Stomach (tissue), 4 donors: ENCODE data around the gene LDLRAD3.

ENCODE experiments used
- POLR2A ChIP-seq, 4 donors: fragments of 450-650 bp; IDR thresholded peaks; one replicate each; pipeline ENCODE4 v1.6.1; 2016; ENCODE audit warnings: antibody characterized with exemption in 4 of 4, control low read depth in 2 of 4, mild to moderate bottlenecking in 1 of 4, moderate library complexity in 1 of 4
- POLR2AphosphoS5 ChIP-seq, 3 donors: sonication (generic); formaldehyde crosslinking; IDR thresholded peaks; one replicate each; pipeline ENCODE4 v1.6.1; 2016; ENCODE audit warnings: antibody characterized with exemption in 3 of 3
- TF ChIP-seq, protein P1 (sequence below), 7 experiments: fragments of 450-650 bp in 4 of 7; fragments of 200-600 bp in 3 of 7; sonication (generic) in 3 of 7; IDR thresholded peaks; one replicate each; pipeline ENCODE4 v1.5.1; 2016 to 2019; ENCODE audit warnings: antibody characterized with exemption in 7 of 7, control low read depth in 2 of 7, mild to moderate bottlenecking in 1 of 7

DNA sequence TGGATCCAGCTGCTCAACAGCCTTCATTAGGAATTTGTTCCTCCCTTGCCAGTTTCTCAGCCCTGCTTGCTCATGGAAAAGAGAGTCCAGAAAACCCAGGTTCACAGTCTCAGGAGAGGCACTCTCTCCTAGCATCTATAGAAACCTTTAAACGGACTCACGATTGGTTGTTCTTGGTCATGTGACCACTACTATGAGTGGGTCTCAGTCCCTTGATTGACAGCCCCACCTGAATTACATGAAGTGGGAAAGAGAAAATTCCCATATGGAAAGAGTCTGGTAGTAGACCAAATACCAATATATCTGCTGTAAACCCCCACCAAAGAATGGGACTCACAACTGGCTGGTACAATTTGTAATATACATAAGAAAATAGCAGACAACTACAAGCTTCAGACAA lies 291.0 kb downstream of the LDLRAD3 start:
- TF ChIP-seq POLR2AphosphoS5 (IDR thresholded peaks at IDR 0.05) (no peak), POLR2A (IDR thresholded peaks at IDR 0.05) (no peak)
- TF ChIP-seq, protein P1, sequence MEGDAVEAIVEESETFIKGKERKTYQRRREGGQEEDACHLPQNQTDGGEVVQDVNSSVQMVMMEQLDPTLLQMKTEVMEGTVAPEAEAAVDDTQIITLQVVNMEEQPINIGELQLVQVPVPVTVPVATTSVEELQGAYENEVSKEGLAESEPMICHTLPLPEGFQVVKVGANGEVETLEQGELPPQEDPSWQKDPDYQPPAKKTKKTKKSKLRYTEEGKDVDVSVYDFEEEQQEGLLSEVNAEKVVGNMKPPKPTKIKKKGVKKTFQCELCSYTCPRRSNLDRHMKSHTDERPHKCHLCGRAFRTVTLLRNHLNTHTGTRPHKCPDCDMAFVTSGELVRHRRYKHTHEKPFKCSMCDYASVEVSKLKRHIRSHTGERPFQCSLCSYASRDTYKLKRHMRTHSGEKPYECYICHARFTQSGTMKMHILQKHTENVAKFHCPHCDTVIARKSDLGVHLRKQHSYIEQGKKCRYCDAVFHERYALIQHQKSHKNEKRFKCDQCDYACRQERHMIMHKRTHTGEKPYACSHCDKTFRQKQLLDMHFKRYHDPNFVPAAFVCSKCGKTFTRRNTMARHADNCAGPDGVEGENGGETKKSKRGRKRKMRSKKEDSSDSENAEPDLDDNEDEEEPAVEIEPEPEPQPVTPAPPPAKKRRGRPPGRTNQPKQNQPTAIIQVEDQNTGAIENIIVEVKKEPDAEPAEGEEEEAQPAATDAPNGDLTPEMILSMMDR (IDR thresholded peaks at IDR 0.05): no peak
